ENCODE results near the gene B4GALT5.
"Not testable (repeated sequence)": the region's sequence is repeated elsewhere in the genome, so short reads cannot be mapped to it uniquely, and the experiment has no call there.

Gene B4GALT5

GRCh38 chr20:49633643-49634042 is 80.0 kb downstream of the B4GALT5 start:
- no peak for DNase-seq (ENCODE audit: low spot score)
- in situ Hi-C loops (cut with MboI; ENCODE audit: low sequenced_read_pairs, unreplicated experiment): no loop called here

GRCh38 chr20:49633023-49633422 is 80.7 kb downstream of the B4GALT5 start:
- no peak for TF ChIP-seq CTCF (IDR thresholded peaks at IDR 0.05; ENCODE audit: borderline replicate concordance, control extremely low read depth, extremely low read depth, insufficient read depth, missing control alignments)
- DNase-seq (ENCODE audit: low spot score): no peak
- in situ Hi-C loops (cut with MboI; ENCODE audit: low sequenced_read_pairs, unreplicated experiment): no loop called here

More at GRCh38 chr20:49633643-49634042, 80.0 kb downstream of the B4GALT5 start:
- TF ChIP-seq CTCF (IDR thresholded peaks at IDR 0.05; ENCODE audit: borderline replicate concordance, control extremely low read depth, extremely low read depth, insufficient read depth, missing control alignments): no peak

- in situ Hi-C loops (cut with MboI; ENCODE audit: low sequenced_read_pairs, unreplicated experiment): no loop called here
- no peak for TF ChIP-seq CTCF (IDR thresholded peaks at IDR 0.05; ENCODE audit: borderline replicate concordance, control extremely low read depth, extremely low read depth, insufficient read depth, missing control alignments)
Measured at GRCh38 chr20:49631856-49632418, 81.7 kb downstream of the B4GALT5 start.

GRCh38 chr20:49631061-49631716 is 82.5 kb downstream of the B4GALT5 start:
- DNase-seq (ENCODE audit: low spot score): peak; percentile 66
- no peak for TF ChIP-seq CTCF (IDR thresholded peaks at IDR 0.05; ENCODE audit: borderline replicate concordance, control extremely low read depth, extremely low read depth, insufficient read depth, missing control alignments)
- in situ Hi-C loops (cut with MboI; ENCODE audit: low sequenced_read_pairs, unreplicated experiment): no loop called here

More at GRCh38 chr20:49631856-49632418, 81.7 kb downstream of the B4GALT5 start:
- DNase-seq (ENCODE audit: low spot score): no peak

GRCh38 chr20:49630396-49630951 is 83.2 kb downstream of the B4GALT5 start:
- in situ Hi-C loops (cut with MboI; ENCODE audit: low sequenced_read_pairs, unreplicated experiment): no loop called here
- peak; percentile 82 for DNase-seq (ENCODE audit: low spot score)
- TF ChIP-seq CTCF (IDR thresholded peaks at IDR 0.05; ENCODE audit: borderline replicate concordance, control extremely low read depth, extremely low read depth, insufficient read depth, missing control alignments): no peak

- in situ Hi-C loops (cut with MboI; ENCODE audit: low sequenced_read_pairs, unreplicated experiment): no loop called here
- no peak for DNase-seq (ENCODE audit: low spot score)
- TF ChIP-seq CTCF (IDR thresholded peaks at IDR 0.05; ENCODE audit: borderline replicate concordance, control extremely low read depth, extremely low read depth, insufficient read depth, missing control alignments): no peak
Measured at GRCh38 chr20:49629606-49630005, 84.1 kb downstream of the B4GALT5 start.

GRCh38 chr20:49628280-49628679 is 85.4 kb downstream of the B4GALT5 start:
- in situ Hi-C loops (cut with MboI; ENCODE audit: low sequenced_read_pairs, unreplicated experiment): not testable (repeated sequence)

More at GRCh38 chr20:49628280-49628679, 85.4 kb downstream of the B4GALT5 start:
- not testable (repeated sequence) for DNase-seq (ENCODE audit: low spot score)
